Measurements from ENCODE around the gene MACF1.

DNA sequence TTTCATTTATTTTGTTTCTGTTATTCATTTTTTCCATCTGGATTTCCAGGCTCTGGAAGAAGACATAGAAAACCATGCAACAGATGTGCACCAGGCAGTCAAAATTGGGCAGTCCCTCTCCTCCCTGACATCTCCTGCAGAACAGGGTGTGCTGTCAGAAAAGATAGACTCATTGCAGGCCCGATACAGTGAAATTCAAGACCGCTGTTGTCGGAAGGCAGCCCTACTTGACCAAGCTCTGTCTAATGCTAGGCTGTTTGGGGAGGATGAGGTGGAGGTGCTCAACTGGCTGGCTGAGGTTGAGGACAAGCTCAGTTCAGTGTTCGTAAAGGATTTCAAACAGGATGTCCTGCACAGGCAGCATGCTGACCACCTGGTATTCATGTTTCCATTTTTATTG lies 223.4 kb downstream of the MACF1 start:
- TF ChIP-seq, protein P1, sequence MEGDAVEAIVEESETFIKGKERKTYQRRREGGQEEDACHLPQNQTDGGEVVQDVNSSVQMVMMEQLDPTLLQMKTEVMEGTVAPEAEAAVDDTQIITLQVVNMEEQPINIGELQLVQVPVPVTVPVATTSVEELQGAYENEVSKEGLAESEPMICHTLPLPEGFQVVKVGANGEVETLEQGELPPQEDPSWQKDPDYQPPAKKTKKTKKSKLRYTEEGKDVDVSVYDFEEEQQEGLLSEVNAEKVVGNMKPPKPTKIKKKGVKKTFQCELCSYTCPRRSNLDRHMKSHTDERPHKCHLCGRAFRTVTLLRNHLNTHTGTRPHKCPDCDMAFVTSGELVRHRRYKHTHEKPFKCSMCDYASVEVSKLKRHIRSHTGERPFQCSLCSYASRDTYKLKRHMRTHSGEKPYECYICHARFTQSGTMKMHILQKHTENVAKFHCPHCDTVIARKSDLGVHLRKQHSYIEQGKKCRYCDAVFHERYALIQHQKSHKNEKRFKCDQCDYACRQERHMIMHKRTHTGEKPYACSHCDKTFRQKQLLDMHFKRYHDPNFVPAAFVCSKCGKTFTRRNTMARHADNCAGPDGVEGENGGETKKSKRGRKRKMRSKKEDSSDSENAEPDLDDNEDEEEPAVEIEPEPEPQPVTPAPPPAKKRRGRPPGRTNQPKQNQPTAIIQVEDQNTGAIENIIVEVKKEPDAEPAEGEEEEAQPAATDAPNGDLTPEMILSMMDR (conservative IDR thresholded peaks at IDR 0.05; ENCODE audit: low read depth, low read length): no peak
- TF ChIP-seq EZH2 (IDR thresholded peaks at IDR 0.05; ENCODE audit: low read length, unreplicated experiment): no peak
- TF ChIP-seq EZH2phosphoT487 (IDR thresholded peaks at IDR 0.05; ENCODE audit: borderline replicate concordance, low read length): no peak

Measured in PC-3 (cell line).